Liver (tissue), 9 donors: ENCODE measurements around the gene MIEN1. TPM values are rescaled to one million over a fixed set of nuclear protein-coding genes. Genes with fewer than 3 reads are reported as not detected.

Source experiments
- DNase-seq: peaks from one replicate; pipeline ENCODE4 v3.0.0-alpha.2; 2017; ENCODE audit warnings: low spot score
- H3K27ac ChIP-seq, 2 donors: one replicate each; pipeline ENCODE4 v1.7.0; 2013; ENCODE audit warnings: inconsistent platforms in 2 of 2, low read length in 2 of 2, control low read depth in 1 of 2, low read depth in 1 of 2, mild to moderate bottlenecking in 1 of 2
- H3K27me3 ChIP-seq, 4 donors: one replicate each; pipeline versions ENCODE4 v1.6.1 to v1.7.0; 2013; ENCODE audit warnings: low read length in 3 of 4, inconsistent platforms in 1 of 4, mild to moderate bottlenecking in 1 of 4, moderate library complexity in 1 of 4; ENCODE audit not compliant: control insufficient read depth in 4 of 4, insufficient read depth in 4 of 4
- H3K36me3 ChIP-seq, 4 donors: one replicate each; pipeline versions ENCODE4 v1.6.1 to v1.7.0; 2013; ENCODE audit warnings: low read length in 3 of 4, mild to moderate bottlenecking in 3 of 4, low read depth in 1 of 4, moderate library complexity in 1 of 4; ENCODE audit not compliant: control insufficient read depth in 4 of 4, insufficient read depth in 3 of 4
- H3K4me1 ChIP-seq, 4 donors: one replicate each; pipeline versions ENCODE4 v1.6.1 to v1.7.0; 2013; ENCODE audit warnings: low read length in 3 of 4, mild to moderate bottlenecking in 3 of 4, moderate library complexity in 1 of 4; ENCODE audit not compliant: control insufficient read depth in 4 of 4, insufficient read depth in 4 of 4
- H3K4me3 ChIP-seq, 3 donors: one replicate each; pipeline versions ENCODE4 v1.6.1 to v1.7.0; 2013; ENCODE audit warnings: low read length in 3 of 3, control low read depth in 1 of 3, low read depth in 1 of 3, mild to moderate bottlenecking in 1 of 3
- H3K9ac ChIP-seq, 2 donors: one replicate each; pipeline ENCODE4 v1.7.0; 2013; ENCODE audit warnings: low read length in 2 of 2, mild to moderate bottlenecking in 2 of 2, moderate library complexity in 2 of 2, control low read depth in 1 of 2, low read depth in 1 of 2
- H3K9me3 ChIP-seq, 4 donors: one replicate each; pipeline versions ENCODE4 v1.6.1 to v1.7.0; 2013; ENCODE audit warnings: low read length in 3 of 4; ENCODE audit not compliant: control insufficient read depth in 4 of 4
- ATF3 ChIP-seq: IDR thresholded peaks from 2 replicates; pipeline ENCODE4 v1.6.1; 2016; ENCODE audit warnings: antibody characterized with exemption
- CTCF ChIP-seq: fragments of 150-350 bp; IDR thresholded peaks from 2 replicates; pipeline ENCODE4 v1.5.1; 2017; ENCODE audit warnings: improper control_type of control experiment, low read depth, low read length; ENCODE audit not compliant: missing input control
- EGR1 ChIP-seq, 2 donors: IDR thresholded peaks; 2 replicates each; pipeline ENCODE4 v1.6.1; 2016 to 2018; ENCODE audit warnings: antibody characterized with exemption in 2 of 2, low read depth in 2 of 2
- FOXA1 ChIP-seq: IDR thresholded peaks from 2 replicates; pipeline ENCODE4 v1.6.1; 2016; ENCODE audit warnings: antibody characterized with exemption
- GABPA ChIP-seq, 2 donors: IDR thresholded peaks in 1 of 2; conservative IDR thresholded peaks in 1 of 2; 2 replicates each; pipeline ENCODE4 v1.6.1; 2016; ENCODE audit warnings: antibody characterized with exemption in 2 of 2, mild to moderate bottlenecking in 1 of 2, moderate library complexity in 1 of 2
- HNF4A ChIP-seq, 2 donors: conservative IDR thresholded peaks; 2 replicates each; pipeline ENCODE4 v1.6.1; 2016; ENCODE audit warnings: antibody characterized with exemption in 2 of 2, mild to moderate bottlenecking in 2 of 2
- HNF4G ChIP-seq: IDR thresholded peaks from 2 replicates; pipeline ENCODE4 v1.6.1; 2016; ENCODE audit warnings: antibody characterized with exemption
- JUND ChIP-seq, 2 donors: IDR thresholded peaks; 2 replicates each; pipeline ENCODE4 v1.6.1; 2016; ENCODE audit warnings: antibody characterized with exemption in 2 of 2
- MAX ChIP-seq: IDR thresholded peaks from 2 replicates; pipeline ENCODE4 v1.6.1; 2016; ENCODE audit warnings: antibody characterized with exemption
- NR2F2 ChIP-seq: IDR thresholded peaks from 2 replicates; pipeline ENCODE4 v1.6.1; 2016; ENCODE audit warnings: antibody characterized with exemption
- RAD21 ChIP-seq, 2 donors: IDR thresholded peaks; 2 replicates each; pipeline ENCODE4 v1.6.1; 2016; ENCODE audit warnings: antibody characterized with exemption in 2 of 2, mild to moderate bottlenecking in 2 of 2
- REST ChIP-seq: IDR thresholded peaks from 2 replicates; pipeline ENCODE4 v1.6.1; 2016; ENCODE audit warnings: antibody characterized with exemption, mild to moderate bottlenecking
- RXRA ChIP-seq, 2 donors: IDR thresholded peaks; 2 replicates each; pipeline ENCODE4 v1.6.1; 2017 to 2018; ENCODE audit warnings: antibody characterized with exemption in 2 of 2, mild to moderate bottlenecking in 1 of 2
- SP1 ChIP-seq: IDR thresholded peaks from 2 replicates; pipeline ENCODE4 v1.6.1; 2018; ENCODE audit warnings: antibody characterized with exemption, mild to moderate bottlenecking
- TAF1 ChIP-seq: conservative IDR thresholded peaks from 2 replicates; pipeline ENCODE4 v1.6.1; 2016; ENCODE audit warnings: antibody characterized with exemption, mild to moderate bottlenecking
- YY1 ChIP-seq: IDR thresholded peaks from 2 replicates; pipeline ENCODE4 v1.6.1; 2016; ENCODE audit warnings: antibody characterized with exemption, mild to moderate bottlenecking
- ZBTB33 ChIP-seq: IDR thresholded peaks from 2 replicates; pipeline ENCODE4 v1.6.1; 2016; ENCODE audit warnings: antibody characterized with exemption
- WGBS: extraction: QIAGEN DNeasy Blood & Tissue Kit; methylation state at CpG from one replicate; pipeline ENCODE4 v1.1.7; 2013; 5-methylcytosine and 5-hydroxymethylcytosine counted together
- polyA plus RNA-seq, 2 donors: library from polyadenylated mRNA; stranded (reverse) in 1 of 2; unstranded in 1 of 2; fragments of 200-250 nt in 1 of 2; fragments of >200 nt in 1 of 2; fragmentation: Nextera tagmentation in 1 of 2; extraction: Ambion mirVana in 1 of 2; gene quantifications; one replicate each; pipeline versions ENCODE4 v1.2.1 to v1.2.3, GENCODE V29; 2013 to 2015
- total RNA-seq, 2 donors: library from RNA; depleted of rRNA; stranded (reverse); fragments of >200 nt; gene quantifications; one replicate each; pipeline ENCODE4 v1.2.3, GENCODE V29; 2014
- donor health status: healthy.
- donor health status: healthy.
- donor health status: healthy.
- donor health status: healthy.
- donor health status: healthy.

Gene MIEN1
- total and polyA plus RNA-seq, 4 donors: 11.1 to 99.0 (median 29.0) TPM

- TF ChIP-seq REST (no peak), ATF3 (no peak), RAD21 (IDR thresholded peaks at IDR 0.05) (no peak), GABPA (IDR thresholded peaks at IDR 0.05 in 1 of 2, conservative IDR thresholded peaks at IDR 0.05 in 1 of 2) (no peak), HNF4G (no peak), HNF4A (conservative IDR thresholded peaks at IDR 0.05) (no peak), YY1 (no peak)
- Histone ChIP-seq H3K27me3 (no peaks in the 10 kb centered on the region), H3K36me3 (no peaks in the 10 kb centered on the region), H3K4me1 (no peaks in the 10 kb centered on the region), H3K9me3 (no peaks in the 10 kb centered on the region), H3K9ac (no peak overlapping the region), H3K4me3 (no peak overlapping the region), H3K27ac (no peak overlapping the region)
- no peak for DNase-seq
These were observed 42.1 kb upstream of the MIEN1 start for GRCh38 chr17:39772415-39772814.

GRCh38 chr17:39769974-39770587 is 39.7 kb upstream of the MIEN1 start:
- H3K27me3 ChIP-seq: no peaks in the 10 kb centered on the region
- H3K4me3 ChIP-seq: no peak overlapping the region
- H3K27ac ChIP-seq: no peak overlapping the region
- H3K9ac ChIP-seq: no peak overlapping the region
- TF ChIP-seq JUND (IDR thresholded peaks at IDR 0.05) (no peak), MAX (no peak), CTCF (no peak), RAD21 (IDR thresholded peaks at IDR 0.05) (no peak), NR2F2 (no peak), REST (no peak), RXRA (IDR thresholded peaks at IDR 0.05) (no peak), TAF1 (no peak), EGR1 (IDR thresholded peaks at IDR 0.05; ENCODE audit: low read depth in 2 of 2) (no peak), HNF4A (conservative IDR thresholded peaks at IDR 0.05) (no peak), ATF3 (no peak), HNF4G (no peak), SP1 (no peak), ZBTB33 (no peak), FOXA1 (no peak), YY1 (no peak)
- no peaks in the 10 kb centered on the region for H3K9me3 ChIP-seq
- 75% methylated on average over 8 of the region's 8 CpGs for WGBS
- DNase-seq: no peak
- H3K4me1 ChIP-seq: no peaks in the 10 kb centered on the region
- no peaks in the 10 kb centered on the region for H3K36me3 ChIP-seq
